ENCODE measurements around the gene PPP1R1B.

The PPP1R1B gene

DNA sequence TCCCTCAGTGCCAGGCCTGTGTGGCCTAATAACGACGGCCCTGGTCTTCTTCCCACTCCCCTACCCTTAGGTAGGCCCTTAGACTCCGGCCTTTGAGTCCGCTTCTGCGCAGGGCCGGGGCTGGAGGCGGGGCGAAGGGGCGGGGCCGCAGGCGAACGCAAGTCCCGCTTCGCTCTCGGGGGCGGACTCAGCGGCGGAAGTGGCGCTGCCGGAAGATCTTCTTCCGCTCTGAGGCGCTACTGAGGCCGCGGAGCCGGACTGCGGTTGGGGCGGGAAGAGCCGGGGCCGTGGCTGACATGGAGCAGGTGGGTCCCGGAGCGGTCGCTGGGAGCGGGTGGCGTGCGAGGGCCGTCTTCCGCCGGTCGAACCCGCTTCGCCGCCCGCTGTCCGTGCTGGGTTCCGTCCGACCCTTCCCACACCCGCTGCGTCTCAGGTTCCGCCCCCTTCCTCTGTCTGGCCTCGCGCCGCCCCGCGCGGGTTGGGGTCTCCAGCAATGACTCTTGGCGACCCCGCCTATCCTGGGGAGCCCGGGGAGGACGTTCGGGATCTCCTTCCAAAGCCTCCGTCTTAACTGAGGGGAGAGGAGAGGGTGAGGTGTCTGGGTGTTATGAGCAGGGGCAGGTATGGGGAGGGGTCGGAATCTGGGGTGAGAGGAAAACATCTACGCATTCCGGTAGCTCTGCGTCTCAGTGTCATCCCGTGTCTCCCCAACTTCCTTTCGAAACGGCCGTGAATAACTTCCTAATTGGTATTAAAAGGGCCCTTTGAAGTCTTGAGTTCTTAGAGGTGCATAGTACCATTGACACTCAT is 10.4 kb downstream of the PPP1R1B start, which contains the start of gene STARD3:
TSS of gene STARD3 (plus strand) at position 218 of the 810 bp plus-strand sequence. CDS start 16,388 bp downstream, outside the sequence.
- no peak within 1 kb of the TSS for H2AK5ac ChIP-seq (ENCODE audit: low read length)
- H3K79me1 ChIP-seq (ENCODE audit: low read length), result peaks cover 21% of the 10 kb centered on the region
- peak within 1 kb of the TSS; percentile 87 for H3K9ac ChIP-seq (ENCODE audit: low read length)
- H2BK15ac ChIP-seq (replicated peaks; ENCODE audit: low read depth), result no peak within 1 kb of the TSS
- H2BK5ac ChIP-seq (ENCODE audit: low read length), result peak within 1 kb of the TSS; percentile 58
- H3K4me1 ChIP-seq (ENCODE audit: control insufficient read depth, low read depth, low read length), result peaks cover 14% of the 10 kb centered on the region
- peak within 1 kb of the TSS; percentile 53 for H3K18ac ChIP-seq (ENCODE audit: low read length)
- peaks cover 11% of the 10 kb centered on the region for H3K79me2 ChIP-seq (ENCODE audit: control insufficient read depth, insufficient read depth, low read length)
- no peaks in the 10 kb centered on the region for H3K36me3 ChIP-seq (ENCODE audit: control insufficient read depth, insufficient read depth, low read length)
- no peaks in the 10 kb centered on the region for H3K27me3 ChIP-seq (ENCODE audit: insufficient read depth, low read length, poor library complexity)
- H3K56ac ChIP-seq (ENCODE audit: low read length), result peak within 1 kb of the TSS; percentile 96
- WGBS (ENCODE audit: extremely low coverage, insufficient coverage, low lambda C conversion rate), result no CpG with 5 or more reads among the region's 69 CpGs
- H3K4ac ChIP-seq (ENCODE audit: low read depth, low read length), result peak within 1 kb of the TSS; percentile 37
- peak within 1 kb of the TSS; percentile 98 for H3K4me2 ChIP-seq (ENCODE audit: low read length)
- H2BK120ac ChIP-seq (ENCODE audit: low read depth, low read length), result no peak within 1 kb of the TSS
- DNase-seq, result peak; percentile 93
- H3K27ac ChIP-seq (ENCODE audit: low read depth, low read length), result peak within 1 kb of the TSS; percentile 78
- H3K23ac ChIP-seq (ENCODE audit: low read length), result peak within 1 kb of the TSS; percentile 97
- peak within 1 kb of the TSS; percentile 95 for H3K4me3 ChIP-seq (ENCODE audit: low read length)
- H4K8ac ChIP-seq (ENCODE audit: low read depth, low read length), result no peak within 1 kb of the TSS
- H4K5ac ChIP-seq (ENCODE audit: low read length), result peak within 1 kb of the TSS; percentile 2

GRCh38 chr17:39638317-39638716 is 11.6 kb downstream of the PPP1R1B start:
- peaks cover 31% of the 10 kb centered on the region for H3K79me1 ChIP-seq (ENCODE audit: low read length)
- H3K36me3 ChIP-seq (ENCODE audit: control insufficient read depth, insufficient read depth, low read length), result no peaks in the 10 kb centered on the region
- H2BK15ac ChIP-seq (replicated peaks; ENCODE audit: low read depth), result no peak overlapping the region
- no peak overlapping the region for H2AK5ac ChIP-seq (ENCODE audit: low read length)
- no peaks in the 10 kb centered on the region for H3K27me3 ChIP-seq (ENCODE audit: insufficient read depth, low read length, poor library complexity)
- no peak overlapping the region for H3K23ac ChIP-seq (ENCODE audit: low read length)
- H3K4me2 ChIP-seq (ENCODE audit: low read length), result no peak overlapping the region
- no peak overlapping the region for H3K4ac ChIP-seq (ENCODE audit: low read depth, low read length)
- H3K27ac ChIP-seq (ENCODE audit: low read depth, low read length), result no peak overlapping the region
- H3K4me3 ChIP-seq (ENCODE audit: low read length), result no peak overlapping the region
- H2BK5ac ChIP-seq (ENCODE audit: low read length), result no peak overlapping the region
- peak overlapping the region; percentile 3 for H3K56ac ChIP-seq (ENCODE audit: low read length)
- H3K4me1 ChIP-seq (ENCODE audit: control insufficient read depth, low read depth, low read length), result peaks cover 15% of the 10 kb centered on the region
- no peak overlapping the region for H3K9ac ChIP-seq (ENCODE audit: low read length)
- no peak overlapping the region for H2BK120ac ChIP-seq (ENCODE audit: low read depth, low read length)
- no CpG with 5 or more reads among the region's 7 CpGs for WGBS (ENCODE audit: extremely low coverage, insufficient coverage, low lambda C conversion rate)
- H4K8ac ChIP-seq (ENCODE audit: low read depth, low read length), result no peak overlapping the region
- H3K79me2 ChIP-seq (ENCODE audit: control insufficient read depth, insufficient read depth, low read length), result peaks cover 13% of the 10 kb centered on the region
- no peak overlapping the region for H4K5ac ChIP-seq (ENCODE audit: low read length)
- no peak for DNase-seq
- no peak overlapping the region for H3K18ac ChIP-seq (ENCODE audit: low read length)

- Histone ChIP-seq H3K27ac (ENCODE audit: low read depth, low read length) (no peak overlapping the region), H2AK5ac (ENCODE audit: low read length) (no peak overlapping the region), H3K79me1 (ENCODE audit: low read length) (peaks cover 38% of the 10 kb centered on the region), H3K27me3 (ENCODE audit: insufficient read depth, low read length, poor library complexity) (no peaks in the 10 kb centered on the region), H4K8ac (ENCODE audit: low read depth, low read length) (no peak overlapping the region), H3K79me2 (ENCODE audit: control insufficient read depth, insufficient read depth, low read length) (peaks cover 13% of the 10 kb centered on the region), H2BK15ac (replicated peaks; ENCODE audit: low read depth) (no peak overlapping the region), H2BK5ac (ENCODE audit: low read length) (no peak overlapping the region), H3K4ac (ENCODE audit: low read depth, low read length) (no peak overlapping the region), H3K4me1 (ENCODE audit: control insufficient read depth, low read depth, low read length) (peaks cover 17% of the 10 kb centered on the region), H2BK120ac (ENCODE audit: low read depth, low read length) (no peak overlapping the region), H3K18ac (ENCODE audit: low read length) (no peak overlapping the region), H3K4me3 (ENCODE audit: low read length) (no peak overlapping the region), H3K4me2 (ENCODE audit: low read length) (no peak overlapping the region), H3K23ac (ENCODE audit: low read length) (no peak overlapping the region), H3K56ac (ENCODE audit: low read length) (no peak overlapping the region), H3K9ac (ENCODE audit: low read length) (no peak overlapping the region), H4K5ac (ENCODE audit: low read length) (no peak overlapping the region), H3K36me3 (ENCODE audit: control insufficient read depth, insufficient read depth, low read length) (no peaks in the 10 kb centered on the region)
- no CpG with 5 or more reads among the region's 2 CpGs for WGBS (ENCODE audit: extremely low coverage, insufficient coverage, low lambda C conversion rate)
- DNase-seq, result no peak
Observed at GRCh38 chr17:39639043-39639442, 12.3 kb downstream of the PPP1R1B start.

GRCh38 chr17:39639566-39640458 is 13.1 kb downstream of the PPP1R1B start:
- Histone ChIP-seq H3K36me3 (ENCODE audit: control insufficient read depth, insufficient read depth, low read length) (no peaks in the 10 kb centered on the region), H2BK120ac (ENCODE audit: low read depth, low read length) (no peak overlapping the region), H3K4me1 (ENCODE audit: control insufficient read depth, low read depth, low read length) (peaks cover 16% of the 10 kb centered on the region), H3K27ac (ENCODE audit: low read depth, low read length) (no peak overlapping the region), H3K18ac (ENCODE audit: low read length) (no peak overlapping the region), H3K79me2 (ENCODE audit: control insufficient read depth, insufficient read depth, low read length) (peaks cover 13% of the 10 kb centered on the region), H3K9ac (ENCODE audit: low read length) (no peak overlapping the region), H2BK5ac (ENCODE audit: low read length) (no peak overlapping the region), H2BK15ac (replicated peaks; ENCODE audit: low read depth) (no peak overlapping the region), H3K27me3 (ENCODE audit: insufficient read depth, low read length, poor library complexity) (no peaks in the 10 kb centered on the region), H2AK5ac (ENCODE audit: low read length) (no peak overlapping the region), H4K8ac (ENCODE audit: low read depth, low read length) (no peak overlapping the region), H3K23ac (ENCODE audit: low read length) (no peak overlapping the region), H4K5ac (ENCODE audit: low read length) (no peak overlapping the region), H3K79me1 (ENCODE audit: low read length) (peaks cover 38% of the 10 kb centered on the region), H3K4me2 (ENCODE audit: low read length) (no peak overlapping the region), H3K56ac (ENCODE audit: low read length) (no peak overlapping the region), H3K4ac (ENCODE audit: low read depth, low read length) (no peak overlapping the region), H3K4me3 (ENCODE audit: low read length) (no peak overlapping the region)
- no CpG with 5 or more reads among the region's 11 CpGs for WGBS (ENCODE audit: extremely low coverage, insufficient coverage, low lambda C conversion rate)
- DNase-seq, result no peak

DNA sequence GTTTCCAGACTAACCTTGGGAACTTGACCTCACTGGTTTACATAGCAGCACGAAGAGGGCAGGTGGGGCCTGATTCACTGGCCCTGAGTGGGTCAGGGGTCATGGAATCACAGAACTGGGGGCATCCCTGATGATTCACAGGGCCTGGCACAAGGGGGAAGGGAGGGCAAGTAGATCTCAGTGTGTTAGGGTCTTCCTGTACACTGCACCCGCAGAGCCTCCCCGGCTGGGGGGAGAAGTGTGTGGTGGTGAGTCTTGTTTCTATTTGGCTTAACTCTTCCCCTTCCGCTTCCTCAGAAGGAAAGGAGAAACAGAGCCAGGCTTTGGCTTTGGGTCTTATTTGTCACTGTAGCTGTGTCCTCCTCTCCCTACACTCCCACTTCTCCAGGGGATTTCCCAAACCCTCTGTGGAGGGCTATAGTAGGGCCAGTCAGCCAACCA is 13.9 kb downstream of the PPP1R1B start:
- Histone ChIP-seq H3K27me3 (ENCODE audit: insufficient read depth, low read length, poor library complexity) (no peaks in the 10 kb centered on the region), H3K4me2 (ENCODE audit: low read length) (no peak overlapping the region), H4K5ac (ENCODE audit: low read length) (no peak overlapping the region), H2BK15ac (replicated peaks; ENCODE audit: low read depth) (no peak overlapping the region), H3K27ac (ENCODE audit: low read depth, low read length) (no peak overlapping the region), H3K9ac (ENCODE audit: low read length) (no peak overlapping the region), H3K18ac (ENCODE audit: low read length) (no peak overlapping the region), H3K79me2 (ENCODE audit: control insufficient read depth, insufficient read depth, low read length) (peaks cover 13% of the 10 kb centered on the region), H2BK5ac (ENCODE audit: low read length) (no peak overlapping the region), H2BK120ac (ENCODE audit: low read depth, low read length) (no peak overlapping the region), H3K79me1 (ENCODE audit: low read length) (peaks cover 38% of the 10 kb centered on the region), H3K56ac (ENCODE audit: low read length) (no peak overlapping the region), H4K8ac (ENCODE audit: low read depth, low read length) (no peak overlapping the region), H3K4me1 (ENCODE audit: control insufficient read depth, low read depth, low read length) (peaks cover 16% of the 10 kb centered on the region), H3K23ac (ENCODE audit: low read length) (no peak overlapping the region), H3K36me3 (ENCODE audit: control insufficient read depth, insufficient read depth, low read length) (no peaks in the 10 kb centered on the region), H3K4ac (ENCODE audit: low read depth, low read length) (no peak overlapping the region), H3K4me3 (ENCODE audit: low read length) (no peak overlapping the region), H2AK5ac (ENCODE audit: low read length) (no peak overlapping the region)
- DNase-seq, result no peak
- no CpG with 5 or more reads among the region's 4 CpGs for WGBS (ENCODE audit: extremely low coverage, insufficient coverage, low lambda C conversion rate)
